Activated naive CD4-positive, alpha-beta T cell treated with anti-CD3 and anti-CD28 coated beads, Interleukin-2, amount 50 U/mL, for 72 hours (primary cell): ENCODE data around the gene CDH2. TPM values are rescaled to one million over a fixed set of nuclear protein-coding genes. Genes with fewer than 3 reads are reported as not detected.

Experiments
- ATAC-seq, 2 donors: fragments of 150-1000 bp; cut with Tn5 transposase; 2 replicates each; pipeline ENCODE4 v1.10.0; 2021; ENCODE audit warnings: mild to moderate bottlenecking in 2 of 2, moderate library complexity in 2 of 2
- DNase-seq, 2 donors: peaks; one replicate each; pipeline ENCODE4 v3.0.0; 2021 to 2022; ENCODE audit warnings: low spot score in 2 of 2
- H3K27ac Mint-ChIP-seq, 2 donors: one replicate each; pipeline ENCODE4 v1.8.0; 2022; ENCODE audit warnings: mild to moderate bottlenecking in 2 of 2, mixed read lengths in 2 of 2
- H3K36me3 Mint-ChIP-seq, 2 donors: one replicate each; pipeline ENCODE4 v1.8.0; 2022; ENCODE audit warnings: mixed read lengths in 2 of 2
- H3K9me3 Mint-ChIP-seq, 2 donors: one replicate each; pipeline ENCODE4 v1.8.0; 2022; ENCODE audit warnings: mixed read lengths in 2 of 2
- total RNA-seq, 2 donors: library from RNA; stranded (reverse); gene quantifications; one replicate each; pipeline ENCODE4 v1.2.3, GENCODE V29; 2022

CDH2 gene
- total RNA-seq = under 1 TPM; 0.05 to 0.23 TPM

GRCh38 chr18:28176948-28177827 lies at the start of gene CDH2:
CDH2 (minus strand) TSS chr18:28177130; CDS start chr18:28177022, 108 bp downstream.
- ATAC-seq = peak; percentile 72 to 75
- peaks cover 22 to 23% of the 10 kb centered on the region in 2 donors for H3K36me3 Mint-ChIP-seq

GRCh38 chr18:28212060-28212459 lies 35.1 kb upstream of the CDH2 start:
- DNase-seq (no peak), ATAC-seq (no peak)
- Mint-ChIP-seq H3K9me3 (peaks cover 9 to 24% of the 10 kb centered on the region in 2 donors), H3K27ac (no peak overlapping the region), H3K36me3 (no peaks in the 10 kb centered on the region)

More at GRCh38 chr18:28176948-28177827, at the start of gene CDH2:
- peak in 1 of 2 donors; percentile 3 for DNase-seq
- Mint-ChIP-seq H3K9me3 (peaks cover 0 to 11% of the 10 kb centered on the region in 2 donors), H3K27ac (peak within 1 kb of the TSS in 1 of 2 donors; percentile 60)

- ATAC-seq (no peak), DNase-seq (no peak)
Measured at GRCh38 chr18:28208712-28209265, 31.9 kb upstream of the CDH2 start.

GRCh38 chr18:28208268-28208667 lies 31.3 kb upstream of the CDH2 start:
- peaks cover 0 to 10% of the 10 kb centered on the region in 2 donors for H3K36me3 Mint-ChIP-seq
- H3K27ac Mint-ChIP-seq = no peak overlapping the region
- H3K9me3 Mint-ChIP-seq = peaks cover 20 to 23% of the 10 kb centered on the region in 2 donors
- DNase-seq = no peak
- no peak for ATAC-seq

More at GRCh38 chr18:28208712-28209265, 31.9 kb upstream of the CDH2 start:
- peaks cover 0 to 10% of the 10 kb centered on the region in 2 donors for H3K36me3 Mint-ChIP-seq
- peaks cover 20 to 23% of the 10 kb centered on the region in 2 donors for H3K9me3 Mint-ChIP-seq
- no peak overlapping the region for H3K27ac Mint-ChIP-seq

- peaks cover 0 to 10% of the 10 kb centered on the region in 2 donors for H3K36me3 Mint-ChIP-seq
- no peak for ATAC-seq
- H3K9me3 Mint-ChIP-seq = peaks cover 20 to 31% of the 10 kb centered on the region in 2 donors
- DNase-seq = no peak
- H3K27ac Mint-ChIP-seq = no peak overlapping the region
Measured at GRCh38 chr18:28204154-28204553, 27.2 kb upstream of the CDH2 start.

- peaks cover 7 to 13% of the 10 kb centered on the region in 2 donors for H3K9me3 Mint-ChIP-seq
- H3K27ac Mint-ChIP-seq = no peak overlapping the region
- ATAC-seq (no peak), DNase-seq (no peak)
- H3K36me3 Mint-ChIP-seq = peaks cover 0 to 6% of the 10 kb centered on the region in 2 donors
Measured at GRCh38 chr18:28201056-28201455, 24.1 kb upstream of the CDH2 start.

- Mint-ChIP-seq H3K9me3 (peaks cover 0 to 11% of the 10 kb centered on the region in 2 donors), H3K27ac (no peak overlapping the region), H3K36me3 (no peaks in the 10 kb centered on the region)
- no peak for ATAC-seq
- DNase-seq = no peak
Measured at GRCh38 chr18:28198620-28199019, 21.7 kb upstream of the CDH2 start.

- ATAC-seq (no peak), DNase-seq (no peak)
- Mint-ChIP-seq H3K36me3 (no peaks in the 10 kb centered on the region), H3K9me3 (peaks cover 0 to 5% of the 10 kb centered on the region in 2 donors), H3K27ac (no peak overlapping the region)
Measured at GRCh38 chr18:28193177-28193778, 16.3 kb upstream of the CDH2 start.

- no peak for ATAC-seq
- no peaks in the 10 kb centered on the region for H3K36me3 Mint-ChIP-seq
- DNase-seq = peak in 1 of 2 donors; percentile 4
- H3K27ac Mint-ChIP-seq = no peak overlapping the region
- H3K9me3 Mint-ChIP-seq = peaks cover 0 to 5% of the 10 kb centered on the region in 2 donors
Measured at GRCh38 chr18:28189400-28190239, 12.7 kb upstream of the CDH2 start.

GRCh38 chr18:28185121-28185520 lies 8.2 kb upstream of the CDH2 start:
- ATAC-seq = no peak
- H3K27ac Mint-ChIP-seq = no peak overlapping the region
- no peak for DNase-seq
- H3K36me3 Mint-ChIP-seq = no peaks in the 10 kb centered on the region
- H3K9me3 Mint-ChIP-seq = peaks cover 0 to 8% of the 10 kb centered on the region in 2 donors

- Mint-ChIP-seq H3K36me3 (peaks cover 4% of the 10 kb centered on the region in 2 donors), H3K27ac (no peak overlapping the region), H3K9me3 (peaks cover 0 to 8% of the 10 kb centered on the region in 2 donors)
- no peak for DNase-seq
- no peak for ATAC-seq
Measured at GRCh38 chr18:28183418-28184078, 6.6 kb upstream of the CDH2 start.

GRCh38 chr18:28181616-28182015 lies 4.7 kb upstream of the CDH2 start:
- Mint-ChIP-seq H3K9me3 (peaks cover 0 to 8% of the 10 kb centered on the region in 2 donors), H3K27ac (no peak overlapping the region), H3K36me3 (peaks cover 8 to 9% of the 10 kb centered on the region in 2 donors)
- DNase-seq (no peak), ATAC-seq (no peak)

GRCh38 chr18:28178720-28179119 lies 1.8 kb upstream of the CDH2 start:
- DNase-seq (no peak), ATAC-seq (no peak)
- H3K36me3 Mint-ChIP-seq = peaks cover 22 to 23% of the 10 kb centered on the region in 2 donors
- H3K9me3 Mint-ChIP-seq = peaks cover 0 to 11% of the 10 kb centered on the region in 2 donors
- H3K27ac Mint-ChIP-seq = no peak overlapping the region

GRCh38 chr18:28177828-28178635 lies 1.1 kb upstream of the CDH2 start:
- peaks cover 0 to 11% of the 10 kb centered on the region in 2 donors for H3K9me3 Mint-ChIP-seq
- no peak overlapping the region for H3K27ac Mint-ChIP-seq
- peaks cover 22 to 23% of the 10 kb centered on the region in 2 donors for H3K36me3 Mint-ChIP-seq
- ATAC-seq (peak in 1 of 2 donors; percentile 37), DNase-seq (no peak)

- no peak for DNase-seq
- Mint-ChIP-seq H3K36me3 (peaks cover 22 to 23% of the 10 kb centered on the region in 2 donors), H3K27ac (no peak overlapping the region), H3K9me3 (peaks cover 0 to 11% of the 10 kb centered on the region in 2 donors)
- peak in 1 of 2 donors; percentile 25 for ATAC-seq
Measured at GRCh38 chr18:28176698-28176947, 307 bp downstream of the CDH2 start.
